ENCODE results near the gene TXNRD2.

DNA sequence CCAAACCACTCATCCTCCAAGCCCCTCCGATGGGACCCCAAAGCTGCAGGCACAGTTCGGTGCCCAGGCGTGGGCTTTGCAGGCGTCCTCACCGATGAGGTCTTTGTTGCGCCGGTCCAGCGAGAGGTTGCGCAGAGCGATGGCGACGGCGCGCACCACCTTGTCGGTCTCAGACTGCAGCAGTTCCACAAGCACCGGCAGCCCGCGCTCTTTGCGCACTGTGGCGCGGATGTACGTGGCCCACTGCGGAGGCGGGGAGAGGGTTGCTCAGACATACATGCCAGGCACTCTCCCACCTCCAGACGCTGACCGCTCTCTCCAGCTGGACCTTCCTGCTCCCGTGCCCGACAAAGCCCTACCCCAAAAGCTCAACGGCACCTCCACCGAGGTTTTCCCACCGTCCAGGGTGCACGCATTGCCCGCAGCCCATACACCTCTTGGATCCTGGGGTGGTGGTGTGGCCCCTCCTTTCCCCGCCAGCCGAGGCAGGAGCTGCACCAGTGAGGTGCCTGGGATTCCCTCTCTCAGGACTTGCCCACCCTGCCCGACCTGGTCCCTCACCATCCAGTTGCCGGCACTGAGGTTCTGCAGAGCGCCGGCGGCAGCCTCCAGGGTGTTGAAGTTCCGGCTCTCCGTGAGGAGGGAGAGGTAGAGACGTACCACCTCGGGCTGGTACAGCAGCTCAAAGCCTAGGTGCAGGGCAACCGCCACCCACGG, 32.1 kb upstream of the TXNRD2 start:
- TF ChIP-seq, protein P1, sequence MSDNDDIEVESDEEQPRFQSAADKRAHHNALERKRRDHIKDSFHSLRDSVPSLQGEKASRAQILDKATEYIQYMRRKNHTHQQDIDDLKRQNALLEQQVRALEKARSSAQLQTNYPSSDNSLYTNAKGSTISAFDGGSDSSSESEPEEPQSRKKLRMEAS (IDR thresholded peaks at IDR 0.05): no peak
- TF ChIP-seq SIN3A (IDR thresholded peaks at IDR 0.05; ENCODE audit: low read depth) (no peak), YY1 (IDR thresholded peaks at IDR 0.05; ENCODE audit: extremely low read depth, insufficient replicate concordance, low read depth, low read length) (no peak), POLR2A (IDR thresholded peaks at IDR 0.05; ENCODE audit: borderline replicate concordance, extremely low read depth, insufficient read depth, insufficient read length) (no peak), CBX3 (IDR thresholded peaks at IDR 0.05; ENCODE audit: low read depth) (no peak), CEBPB (IDR thresholded peaks at IDR 0.05; ENCODE audit: low read depth) (no peak), EZH2 (IDR thresholded peaks at IDR 0.05) (no peak)
- TF ChIP-seq, protein P2, sequence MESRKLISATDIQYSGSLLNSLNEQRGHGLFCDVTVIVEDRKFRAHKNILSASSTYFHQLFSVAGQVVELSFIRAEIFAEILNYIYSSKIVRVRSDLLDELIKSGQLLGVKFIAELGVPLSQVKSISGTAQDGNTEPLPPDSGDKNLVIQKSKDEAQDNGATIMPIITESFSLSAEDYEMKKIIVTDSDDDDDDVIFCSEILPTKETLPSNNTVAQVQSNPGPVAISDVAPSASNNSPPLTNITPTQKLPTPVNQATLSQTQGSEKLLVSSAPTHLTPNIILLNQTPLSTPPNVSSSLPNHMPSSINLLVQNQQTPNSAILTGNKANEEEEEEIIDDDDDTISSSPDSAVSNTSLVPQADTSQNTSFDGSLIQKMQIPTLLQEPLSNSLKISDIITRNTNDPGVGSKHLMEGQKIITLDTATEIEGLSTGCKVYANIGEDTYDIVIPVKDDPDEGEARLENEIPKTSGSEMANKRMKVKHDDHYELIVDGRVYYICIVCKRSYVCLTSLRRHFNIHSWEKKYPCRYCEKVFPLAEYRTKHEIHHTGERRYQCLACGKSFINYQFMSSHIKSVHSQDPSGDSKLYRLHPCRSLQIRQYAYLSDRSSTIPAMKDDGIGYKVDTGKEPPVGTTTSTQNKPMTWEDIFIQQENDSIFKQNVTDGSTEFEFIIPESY (IDR thresholded peaks at IDR 0.05; ENCODE audit: extremely low read depth, insufficient replicate concordance, low read length): no peak
- TF ChIP-seq, protein P3, sequence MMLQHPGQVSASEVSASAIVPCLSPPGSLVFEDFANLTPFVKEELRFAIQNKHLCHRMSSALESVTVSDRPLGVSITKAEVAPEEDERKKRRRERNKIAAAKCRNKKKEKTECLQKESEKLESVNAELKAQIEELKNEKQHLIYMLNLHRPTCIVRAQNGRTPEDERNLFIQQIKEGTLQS (IDR thresholded peaks at IDR 0.05): no peak
- TF ChIP-seq, protein P4, sequence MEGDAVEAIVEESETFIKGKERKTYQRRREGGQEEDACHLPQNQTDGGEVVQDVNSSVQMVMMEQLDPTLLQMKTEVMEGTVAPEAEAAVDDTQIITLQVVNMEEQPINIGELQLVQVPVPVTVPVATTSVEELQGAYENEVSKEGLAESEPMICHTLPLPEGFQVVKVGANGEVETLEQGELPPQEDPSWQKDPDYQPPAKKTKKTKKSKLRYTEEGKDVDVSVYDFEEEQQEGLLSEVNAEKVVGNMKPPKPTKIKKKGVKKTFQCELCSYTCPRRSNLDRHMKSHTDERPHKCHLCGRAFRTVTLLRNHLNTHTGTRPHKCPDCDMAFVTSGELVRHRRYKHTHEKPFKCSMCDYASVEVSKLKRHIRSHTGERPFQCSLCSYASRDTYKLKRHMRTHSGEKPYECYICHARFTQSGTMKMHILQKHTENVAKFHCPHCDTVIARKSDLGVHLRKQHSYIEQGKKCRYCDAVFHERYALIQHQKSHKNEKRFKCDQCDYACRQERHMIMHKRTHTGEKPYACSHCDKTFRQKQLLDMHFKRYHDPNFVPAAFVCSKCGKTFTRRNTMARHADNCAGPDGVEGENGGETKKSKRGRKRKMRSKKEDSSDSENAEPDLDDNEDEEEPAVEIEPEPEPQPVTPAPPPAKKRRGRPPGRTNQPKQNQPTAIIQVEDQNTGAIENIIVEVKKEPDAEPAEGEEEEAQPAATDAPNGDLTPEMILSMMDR (IDR thresholded peaks at IDR 0.05 in 2 of 3, conservative IDR thresholded peaks at IDR 0.05 in 1 of 3; ENCODE audit: borderline replicate concordance in 1 of 3, insufficient read depth in 1 of 3, low read depth in 2 of 3, low read length in 2 of 3): no peak

All from HCT116 (cell line).